ENCODE measurements around the gene RAB9A. TPM values are rescaled to one million over a fixed set of nuclear protein-coding genes. Genes with fewer than 3 reads are reported as not detected.

The RAB9A gene
- total and polyA plus RNA-seq, 2 donors (not counting 3 experiments of a cell fraction or from before 2014, with no cell fraction given), result 11.5 to 19.2 TPM

- no peaks in the 10 kb centered on the region for H3K27me3 ChIP-seq (ENCODE audit: control insufficient read depth in 2 of 2, insufficient read depth in 2 of 2, low read length in 2 of 2)
- no TSS peak for BruUV-seq (replicated peaks)
- no peak overlapping the region for H3K27ac ChIP-seq (ENCODE audit: insufficient read depth, low read depth, low read length)
- DNase-seq (ENCODE audit: low read depth, low spot score) (no peak), FAIRE-seq (no peak)
- H3K9me3 ChIP-seq (replicated peaks; ENCODE audit: control insufficient read depth, insufficient read depth, low read length), result no peaks in the 10 kb centered on the region
- ChIA-PET CTCF (no interaction called here), POLR2A (no interaction called here)
- no peaks in the 10 kb centered on the region for H3K9me1 ChIP-seq (replicated peaks; ENCODE audit: control insufficient read depth, extremely low read depth, insufficient read depth, low read length)
- no peak overlapping the region for H2AFZ ChIP-seq (ENCODE audit: low read depth, low read length)
- H3K4me1 ChIP-seq (ENCODE audit: control insufficient read depth, extremely low read depth, insufficient read depth, low read length), result no peaks in the 10 kb centered on the region
- H3K4me2 ChIP-seq (ENCODE audit: insufficient read depth, low read length), result no peak overlapping the region
- dilution Hi-C loops (cut with MboI; ENCODE audit: extremely low pct_ligation_motif_present, low sequenced_read_pairs) (no loop called here), intact Hi-C loops (cut with micrococcal nuclease) (no loop called here)
- no peaks in the 10 kb centered on the region for H3K79me2 ChIP-seq (ENCODE audit: control insufficient read depth, insufficient read depth, low read length)
- TF ChIP-seq MAX (IDR thresholded peaks at IDR 0.05; ENCODE audit: insufficient read depth, insufficient read length) (no peak), EZH2 (IDR thresholded peaks at IDR 0.05; ENCODE audit: borderline replicate concordance, low read depth, low read length, severe bottlenecking) (no peak), MYC (IDR thresholded peaks at IDR 0.05; ENCODE audit: low read depth, low read length) (no peak), JUN (IDR thresholded peaks at IDR 0.05; ENCODE audit: borderline replicate concordance, insufficient read depth, insufficient read length, low read depth) (no peak), GATA2 (IDR thresholded peaks at IDR 0.05; ENCODE audit: insufficient read depth, insufficient read length, low read depth, low read length) (no peak), CTCF (IDR thresholded peaks at IDR 0.05; ENCODE audit: extremely low read depth in 1 of 2, insufficient read depth in 1 of 2, low read depth in 1 of 2, low read length in 2 of 2) (no peak), POLR2AphosphoS5 (IDR thresholded peaks at IDR 0.05; ENCODE audit: insufficient read depth, low read depth, low read length) (no peak), POLR2A (IDR thresholded peaks at IDR 0.05; ENCODE audit: low read depth, low read length) (no peak)
- H3K4me3 ChIP-seq (replicated peaks in 1 of 3; ENCODE audit: insufficient read depth in 1 of 3, low read depth in 1 of 3, low read length in 3 of 3), result no peak overlapping the region
- no peaks in the 10 kb centered on the region for H3K36me3 ChIP-seq (ENCODE audit: control insufficient read depth in 2 of 2, extremely low read depth in 1 of 2, insufficient read depth in 2 of 2, low read length in 2 of 2)
- no peak overlapping the region for H3K9ac ChIP-seq (replicated peaks; ENCODE audit: extremely low read depth, insufficient read depth, low read length)
- H4K20me1 ChIP-seq (replicated peaks; ENCODE audit: control insufficient read depth, extremely low read depth, insufficient read depth, low read length), result no peaks in the 10 kb centered on the region
These were observed 65.8 kb downstream of the RAB9A start for GRCh38 chrX:13754765-13755164.
